Naive thymus-derived CD4-positive, alpha-beta T cell (primary cell): ENCODE data around the gene DNAH1. TPM values are rescaled to one million over a fixed set of nuclear protein-coding genes. Genes with fewer than 3 reads are reported as not detected.
"Not testable (repeated sequence)": the region's sequence is repeated elsewhere in the genome, so short reads cannot be mapped to it uniquely, and the experiment has no call there.

ENCODE experiments used
- ATAC-seq: fragments of 150-1000 bp; cut with Tn5 transposase; 2 replicates; pipeline ENCODE4 v1.10.0; 2021; ENCODE audit warnings: mild to moderate bottlenecking, moderate library complexity
- CTCF ChIA-PET: fragments of 350-600 bp; sonication (Branson Sonifier 250); formaldehyde crosslinking; loops from one replicate; lab custom pipeline; 2021; ENCODE audit warnings: antibody characterized with exemption; lab: Charles Lee
- POLR2A ChIA-PET: fragments of 350-600 bp; sonication (Branson Sonifier 250); formaldehyde crosslinking; loops from one replicate; lab custom pipeline; 2021; ENCODE audit warnings: antibody characterized with exemption, inconsistent platforms; lab: Charles Lee
- DNase-seq, 9 donors: peaks; one replicate each; pipeline versions ENCODE4 v3.0.0 to v3.0.0-alpha.2; 2020 to 2022; ENCODE audit warnings: mixed read lengths in 1 of 9
- H3K27ac ChIP-seq: one replicate; pipeline ENCODE4 v1.7.0; 2013; ENCODE audit warnings: mild to moderate bottlenecking, low read depth, low read length, moderate library complexity
- H3K27me3 ChIP-seq, 2 donors: one replicate each; pipeline ENCODE4 v1.7.0; 2013; ENCODE audit warnings: low read length in 2 of 2, mild to moderate bottlenecking in 2 of 2, moderate library complexity in 2 of 2; ENCODE audit not compliant: control insufficient read depth in 2 of 2, insufficient read depth in 2 of 2
- H3K36me3 ChIP-seq, 3 experiments: 1 replicate in 2 of 3; 2 replicates in 1 of 3; pipeline ENCODE4 v1.7.0; 2013; ENCODE audit warnings: low read length in 3 of 3, mild to moderate bottlenecking in 3 of 3, moderate library complexity in 1 of 3; ENCODE audit not compliant: insufficient read depth in 3 of 3, control insufficient read depth in 2 of 3
- H3K4me1 ChIP-seq, 2 donors: one replicate each; pipeline ENCODE4 v1.7.0; 2013; ENCODE audit warnings: low read length in 2 of 2, mild to moderate bottlenecking in 2 of 2, moderate library complexity in 1 of 2; ENCODE audit not compliant: control insufficient read depth in 2 of 2, insufficient read depth in 2 of 2
- H3K4me3 ChIP-seq: 2 replicates; pipeline ENCODE4 v1.7.0; 2013; ENCODE audit warnings: mild to moderate bottlenecking, low read length
- H3K9me3 ChIP-seq, 3 experiments: 1 replicate in 2 of 3; 2 replicates in 1 of 3; pipeline ENCODE4 v1.7.0; 2013; ENCODE audit warnings: low read length in 3 of 3; ENCODE audit not compliant: control insufficient read depth in 2 of 3
- H3K27ac Mint-ChIP-seq, 9 donors: one replicate each; pipeline ENCODE4 v1.8.0; 2020 to 2022; ENCODE audit warnings: mixed read lengths in 9 of 9, mild to moderate bottlenecking in 8 of 9, moderate library complexity in 5 of 9, inconsistent platforms in 2 of 9
- H3K27me3 Mint-ChIP-seq, 5 donors: one replicate each; pipeline ENCODE4 v1.8.0; 2021 to 2022; ENCODE audit warnings: mixed read lengths in 5 of 5, mild to moderate bottlenecking in 1 of 5
- H3K36me3 Mint-ChIP-seq, 5 donors: one replicate each; pipeline ENCODE4 v1.8.0; 2020 to 2022; ENCODE audit warnings: mixed read lengths in 5 of 5, mild to moderate bottlenecking in 3 of 5, inconsistent platforms in 1 of 5
- H3K4me1 Mint-ChIP-seq, 7 donors: one replicate each; pipeline ENCODE4 v1.8.0; 2020 to 2022; ENCODE audit warnings: mixed read lengths in 7 of 7, mild to moderate bottlenecking in 3 of 7, inconsistent platforms in 1 of 7
- H3K4me3 Mint-ChIP-seq, 10 donors: one replicate each; pipeline ENCODE4 v1.8.0; 2020 to 2022; ENCODE audit warnings: mild to moderate bottlenecking in 10 of 10, mixed read lengths in 10 of 10, moderate library complexity in 6 of 10, inconsistent platforms in 2 of 10
- H3K9me3 Mint-ChIP-seq, 11 donors: one replicate each; pipeline ENCODE4 v1.8.0; 2020 to 2022; ENCODE audit warnings: mixed read lengths in 11 of 11, mild to moderate bottlenecking in 4 of 11, inconsistent platforms in 1 of 11, moderate library complexity in 1 of 11
- intact Hi-C, 2 donors: fragments of 100-400 bp; cut with micrococcal nuclease; formaldehyde crosslinking; loops; one replicate each; pipeline ENCODE4 v1.15.1; 2023
- polyA plus RNA-seq, 2 donors: library from polyadenylated mRNA; unstranded; fragments of 300-500 nt; fragmentation: Illumina TruSeq; gene quantifications; one replicate each; pipeline ENCODE4 v1.2.3, GENCODE V29; 2021
- total RNA-seq, 6 experiments: library from RNA in 5 of 6; stranded (reverse) in 5 of 6; gene quantifications; 1 replicate in 5 of 6; 2 replicates in 1 of 6; pipeline ENCODE4 v1.2.3 and lab custom pipeline; 2021 to 2026

Gene DNAH1
- total and polyA plus RNA-seq, 7 experiments from 2014 or later: 0.35 to 69.2 (median 48.2) TPM

- ATAC-seq: peak; percentile 45
- Histone ChIP-seq H3K27ac (peak overlapping the region; percentile 96), H3K27me3 (no peaks in the 10 kb centered on the region), H3K4me3 (peak overlapping the region; percentile 22), H3K36me3 (peaks cover 6 to 19% (median 10%) of the 10 kb centered on the region in 3 experiments), H3K9me3 (no peaks in the 10 kb centered on the region), H3K4me1 (peaks cover 47 to 58% of the 10 kb centered on the region in 2 donors)
- intact Hi-C loops: loop anchor here (10.0 kb wide), 2 partner anchors 262 to 412 kb away; partner anchors contain the start of genes GNL3 (in 1 of the 2), NT5DC2 (in 1 of the 2), PBRM1 (in 1 of the 2) and UQCC5 (in 1 of the 2)
- DNase-seq: peak in 1 of 9 donors; percentile 24
- ChIA-PET CTCF (interaction anchor here (0.7 to 2.8 kb wide), 7 partner anchors 8 to 73 kb away, joined by 3 to 12 read pairs (median 7); partner anchors contain the start of gene GLYCTK), POLR2A (interaction anchor here (0.6 to 11.0 kb wide), 11 partner anchors 7 to 45 kb away, joined by 4 to 167 read pairs (median 21); partner anchors contain the start of genes GLYCTK, PPM1M and WDR82)
- Mint-ChIP-seq H3K4me1 (peaks cover 55 to 85% (median 79%) of the 10 kb centered on the region in 7 donors), H3K4me3 (peak overlapping the region; percentile 91 to 99 (median 98)), H3K36me3 (peaks cover 6 to 70% (median 24%) of the 10 kb centered on the region in 5 donors), H3K27me3 (no peaks in the 10 kb centered on the region), H3K9me3 (no peaks in the 10 kb centered on the region), H3K27ac (peak overlapping the region; percentile 87 to 99 (median 93))
These were observed 43.3 kb upstream of the DNAH1 start for GRCh38 chr3:52272831-52273230.

DNA sequence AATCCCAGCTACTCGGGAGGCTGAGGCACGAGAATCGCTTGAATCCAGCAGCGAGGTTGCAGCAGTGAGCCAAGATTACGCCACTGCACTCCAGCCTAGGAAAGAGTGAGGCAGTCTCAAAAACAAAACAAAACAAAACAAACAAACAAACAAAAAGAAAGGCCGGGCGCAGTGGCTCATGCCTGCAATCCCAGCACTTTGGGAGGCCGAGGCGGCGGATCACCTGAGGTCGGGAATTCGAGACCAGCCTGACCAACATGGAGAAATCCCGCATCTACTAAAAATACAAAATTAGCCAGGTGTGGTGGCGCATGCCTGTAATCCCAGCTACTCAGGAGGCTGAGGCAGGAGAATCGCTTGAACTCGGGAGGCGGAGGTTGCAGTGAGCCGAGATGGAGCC lies 41.3 kb upstream of the DNAH1 start:
- H3K4me3 Mint-ChIP-seq: peak overlapping the region; percentile 91 to 99 (median 98)
- peaks cover 0 to 11% (median 0%) of the 10 kb centered on the region in 3 experiments for H3K36me3 ChIP-seq
- DNase-seq, H3K9me3 ChIP-seq, H3K9me3 Mint-ChIP-seq, H3K27me3 Mint-ChIP-seq, H3K27me3 ChIP-seq, ATAC-seq: not testable (repeated sequence)
- intact Hi-C loops: loop anchor here (5.0 to 10.0 kb wide), 4 partner anchors 43 to 410 kb away; partner anchors contain the start of genes DNAH1 (in 1 of the 2), DUSP7 (in 1 of the 2), GNL3 (in 1 of the 2) and NT5DC2 (in 1 of the 2)
- ChIA-PET POLR2A (interaction anchor here (1.8 to 21.6 kb wide), 2 partner anchors 11 to 36 kb away, joined by 16 to 1418 read pairs; partner anchors contain the start of genes PPM1M, TLR9 and TWF2), CTCF (interaction anchor here (9.4 kb wide), 1 partner anchor 36 kb away, joined by 126 read pairs; the partner anchor contains the start of gene TWF2)
- peaks cover 41 to 45% of the 10 kb centered on the region in 2 donors for H3K4me1 ChIP-seq
- peaks cover 6 to 61% (median 22%) of the 10 kb centered on the region in 5 donors for H3K36me3 Mint-ChIP-seq
- H3K4me1 Mint-ChIP-seq: peaks cover 51 to 77% (median 70%) of the 10 kb centered on the region in 7 donors
- peak overlapping the region; percentile 87 to 99 (median 96) for H3K27ac Mint-ChIP-seq
- H3K4me3 ChIP-seq: peak overlapping the region; percentile 22
- H3K27ac ChIP-seq: peak overlapping the region; percentile 96

- peak; percentile 41 to 79 (median 64) for DNase-seq
- intact Hi-C loops: loop anchor here (5.0 to 10.0 kb wide), 4 partner anchors 40 to 407 kb away; partner anchors contain the start of genes DNAH1 (in 1 of the 2), DUSP7 (in 1 of the 2), GNL3 (in 1 of the 2) and NT5DC2 (in 1 of the 2)
- peak; percentile 12 for ATAC-seq
- H3K36me3 Mint-ChIP-seq: peaks cover 6 to 48% (median 22%) of the 10 kb centered on the region in 5 donors
- H3K36me3 ChIP-seq: peaks cover 0 to 11% (median 0%) of the 10 kb centered on the region in 3 experiments
- no peaks in the 10 kb centered on the region for H3K9me3 ChIP-seq
- H3K9me3 Mint-ChIP-seq: peaks cover 0 to 3% (median 0%) of the 10 kb centered on the region in 11 donors
- H3K4me1 Mint-ChIP-seq: peaks cover 43 to 74% (median 70%) of the 10 kb centered on the region in 7 donors
- ChIA-PET POLR2A (interaction anchor here (0.6 to 21.6 kb wide), 13 partner anchors 7 to 1927 kb away, joined by 3 to 1418 read pairs (median 3); partner anchors contain the start of genes CYB561D2, GLYCTK, NPRL2 and PPM1M), CTCF (interaction anchor here (0.6 to 9.4 kb wide), 13 partner anchors 10 to 62 kb away, joined by 3 to 126 read pairs (median 9); partner anchors contain the start of genes GLYCTK, PPM1M and TWF2)
- H3K27ac ChIP-seq: peak overlapping the region; percentile 96
- H3K27me3 Mint-ChIP-seq: no peaks in the 10 kb centered on the region
- peak overlapping the region; percentile 91 to 99 (median 98) for H3K4me3 Mint-ChIP-seq
- H3K4me1 ChIP-seq: peaks cover 38 to 39% of the 10 kb centered on the region in 2 donors
- H3K4me3 ChIP-seq: peak overlapping the region; percentile 92
- H3K27ac Mint-ChIP-seq: peak overlapping the region; percentile 93 to 99 (median 97)
- H3K27me3 ChIP-seq: no peaks in the 10 kb centered on the region
These were observed 38.8 kb upstream of the DNAH1 start for GRCh38 chr3:52277071-52277964.

GRCh38 chr3:52277972-52278509 lies 38.1 kb upstream of the DNAH1 start:
- H3K4me1 ChIP-seq: peaks cover 39 to 41% of the 10 kb centered on the region in 2 donors
- H3K4me3 ChIP-seq: peak overlapping the region; percentile 92
- CTCF ChIA-PET: interaction anchor here (0.6 to 9.4 kb wide), 12 partner anchors 10 to 59 kb away, joined by 5 to 126 read pairs (median 11); partner anchors contain the start of genes GLYCTK, PPM1M and TWF2
- H3K36me3 Mint-ChIP-seq: peaks cover 6 to 43% (median 19%) of the 10 kb centered on the region in 5 donors
- no peaks in the 10 kb centered on the region for H3K27me3 ChIP-seq
- peaks cover 0 to 3% (median 0%) of the 10 kb centered on the region in 11 donors for H3K9me3 Mint-ChIP-seq
- peak overlapping the region; percentile 91 to 99 (median 98) for H3K4me3 Mint-ChIP-seq
- intact Hi-C loops: loop anchor here (1.0 to 10.0 kb wide), 14 partner anchors 8 to 407 kb away; partner anchors contain the start of genes DUSP7 (in 2 of the 2), TWF2 (in 2 of the 2), DNAH1 (in 1 of the 2) and GLYCTK (in 1 of the 2)
- H3K9me3 ChIP-seq: no peaks in the 10 kb centered on the region
- peak overlapping the region; percentile 96 for H3K27ac ChIP-seq
- H3K27me3 Mint-ChIP-seq: no peaks in the 10 kb centered on the region
- H3K36me3 ChIP-seq: peaks cover 0 to 11% (median 0%) of the 10 kb centered on the region in 3 experiments
- POLR2A ChIA-PET: interaction anchor here (0.6 to 21.6 kb wide), 6 partner anchors 10 to 90 kb away, joined by 3 to 1418 read pairs (median 58); partner anchors contain the start of genes GLYCTK, PPM1M, TLR9 and TWF2
- peak overlapping the region; percentile 93 to 99 (median 99) for H3K27ac Mint-ChIP-seq
- peaks cover 40 to 74% (median 71%) of the 10 kb centered on the region in 7 donors for H3K4me1 Mint-ChIP-seq
- ATAC-seq (peak; percentile 74), DNase-seq (peak in 1 of 9 donors; percentile 54)

GRCh38 chr3:52278510-52279069 lies 37.5 kb upstream of the DNAH1 start, which contains the start of gene WDR82:
TSS of gene WDR82 (minus strand) at chr3:52278649. CDS start at chr3:52278361, 288 bp downstream.
- H3K27me3 ChIP-seq: no peaks in the 10 kb centered on the region
- ChIA-PET CTCF (interaction anchor here (1.3 to 9.4 kb wide), 8 partner anchors 11 to 61 kb away, joined by 4 to 126 read pairs (median 14); partner anchors contain the start of genes GLYCTK and TWF2), POLR2A (interaction anchor here (0.6 to 21.6 kb wide), 4 partner anchors 11 to 284 kb away, joined by 3 to 1418 read pairs (median 140); partner anchors contain the start of genes GLYCTK, PPM1M, TLR9 and TWF2)
- Mint-ChIP-seq H3K27me3 (no peaks in the 10 kb centered on the region), H3K4me1 (peaks cover 37 to 74% (median 71%) of the 10 kb centered on the region in 7 donors), H3K36me3 (peaks cover 6 to 40% (median 15%) of the 10 kb centered on the region in 5 donors), H3K27ac (peak within 1 kb of the TSS; percentile 93 to 99 (median 99)), H3K4me3 (peak within 1 kb of the TSS; percentile 91 to 99 (median 98)), H3K9me3 (peaks cover 0 to 3% (median 0%) of the 10 kb centered on the region in 11 donors)
- peak; percentile 92 to 100 (median 96) for DNase-seq
- H3K27ac ChIP-seq: peak within 1 kb of the TSS; percentile 96
- intact Hi-C loops: loop anchor here (1.0 to 10.0 kb wide), 14 partner anchors 8 to 406 kb away; partner anchors contain the start of genes DUSP7 (in 2 of the 2), TWF2 (in 2 of the 2), DNAH1 (in 1 of the 2) and GLYCTK (in 1 of the 2)
- H3K9me3 ChIP-seq: no peaks in the 10 kb centered on the region
- peak within 1 kb of the TSS; percentile 92 for H3K4me3 ChIP-seq
- peaks cover 0 to 11% (median 0%) of the 10 kb centered on the region in 3 experiments for H3K36me3 ChIP-seq
- peaks cover 41 to 44% of the 10 kb centered on the region in 2 donors for H3K4me1 ChIP-seq
- ATAC-seq: peak; percentile 93
